Coronary artery (tissue), 2 donors: Measurements from ENCODE around the gene SIRPA.

Experiments
- DNase-seq: peaks from one replicate; pipeline ENCODE4 v3.0.0-alpha.2; 2017; ENCODE audit warnings: low spot score
- H3K27ac ChIP-seq, 2 donors: fragments of 200-600 bp; sonication (generic); one replicate each; pipeline ENCODE4 v1.5.1; 2016 to 2019
- H3K4me3 ChIP-seq: fragments of 200-600 bp; sonication (generic); 2 replicates; pipeline ENCODE4 v1.5.1; 2016; ENCODE audit warnings: mild to moderate bottlenecking, moderate library complexity
- TF ChIP-seq, protein P1 (sequence below): fragments of 200-600 bp; sonication (generic); IDR thresholded peaks from one replicate; pipeline ENCODE4 v1.5.1; 2019; ENCODE audit warnings: antibody characterized with exemption

SIRPA gene

GRCh38 chr20:1928782-1929181 is 33.6 kb downstream of the SIRPA start:
- H3K27ac ChIP-seq: no peak overlapping the region

GRCh38 chr20:1929460-1929859 is 34.3 kb downstream of the SIRPA start:
- DNase-seq: no peak
- TF ChIP-seq, protein P1, sequence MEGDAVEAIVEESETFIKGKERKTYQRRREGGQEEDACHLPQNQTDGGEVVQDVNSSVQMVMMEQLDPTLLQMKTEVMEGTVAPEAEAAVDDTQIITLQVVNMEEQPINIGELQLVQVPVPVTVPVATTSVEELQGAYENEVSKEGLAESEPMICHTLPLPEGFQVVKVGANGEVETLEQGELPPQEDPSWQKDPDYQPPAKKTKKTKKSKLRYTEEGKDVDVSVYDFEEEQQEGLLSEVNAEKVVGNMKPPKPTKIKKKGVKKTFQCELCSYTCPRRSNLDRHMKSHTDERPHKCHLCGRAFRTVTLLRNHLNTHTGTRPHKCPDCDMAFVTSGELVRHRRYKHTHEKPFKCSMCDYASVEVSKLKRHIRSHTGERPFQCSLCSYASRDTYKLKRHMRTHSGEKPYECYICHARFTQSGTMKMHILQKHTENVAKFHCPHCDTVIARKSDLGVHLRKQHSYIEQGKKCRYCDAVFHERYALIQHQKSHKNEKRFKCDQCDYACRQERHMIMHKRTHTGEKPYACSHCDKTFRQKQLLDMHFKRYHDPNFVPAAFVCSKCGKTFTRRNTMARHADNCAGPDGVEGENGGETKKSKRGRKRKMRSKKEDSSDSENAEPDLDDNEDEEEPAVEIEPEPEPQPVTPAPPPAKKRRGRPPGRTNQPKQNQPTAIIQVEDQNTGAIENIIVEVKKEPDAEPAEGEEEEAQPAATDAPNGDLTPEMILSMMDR: no peak
- Histone ChIP-seq H3K4me3 (no peak overlapping the region), H3K27ac (no peak overlapping the region)

More at GRCh38 chr20:1928782-1929181, 33.6 kb downstream of the SIRPA start:
- TF ChIP-seq, protein P1: no peak
- no peak overlapping the region for H3K4me3 ChIP-seq
- no peak for DNase-seq

GRCh38 chr20:1930165-1930564 is 35.0 kb downstream of the SIRPA start:
- TF ChIP-seq, protein P1: no peak
- no peak for DNase-seq
- no peak overlapping the region for H3K27ac ChIP-seq
- H3K4me3 ChIP-seq: no peak overlapping the region

- DNase-seq: no peak
- no peak overlapping the region for H3K27ac ChIP-seq
- TF ChIP-seq, protein P1: no peak
- H3K4me3 ChIP-seq: no peak overlapping the region
These were observed 36.6 kb downstream of the SIRPA start for GRCh38 chr20:1931830-1932229.

- no peak for DNase-seq
- Histone ChIP-seq H3K4me3 (no peak overlapping the region), H3K27ac (peak overlapping the region in 1 of 2 donors; percentile 3)
- TF ChIP-seq, protein P1: no peak
These were observed 37.8 kb downstream of the SIRPA start for GRCh38 chr20:1932971-1933370.

DNA sequence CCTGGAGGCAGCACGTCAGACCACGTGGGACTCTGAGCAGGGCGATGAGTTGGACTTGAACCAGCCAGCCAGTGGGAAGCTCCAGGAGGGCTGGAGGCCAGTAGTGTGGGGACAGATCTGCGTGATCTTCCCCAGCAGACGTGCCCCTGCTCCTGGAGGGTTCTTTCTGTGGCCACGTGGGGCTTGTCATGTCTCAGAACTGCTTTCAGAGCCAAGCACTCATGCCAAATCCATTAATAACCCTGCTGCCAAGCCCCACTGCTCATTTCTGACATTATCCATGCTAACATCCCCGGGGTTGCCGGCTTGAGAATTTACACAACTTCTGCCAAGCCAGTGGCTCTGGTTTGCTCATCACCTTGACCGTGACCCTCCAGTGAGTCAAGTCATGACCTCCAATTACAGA is 38.3 kb downstream of the SIRPA start:
- TF ChIP-seq, protein P1: no peak
- peak; percentile 81 for DNase-seq
- peak overlapping the region in 1 of 2 donors; percentile 3 for H3K27ac ChIP-seq
- no peak overlapping the region for H3K4me3 ChIP-seq

- DNase-seq: no peak
- TF ChIP-seq, protein P1: no peak
- H3K4me3 ChIP-seq: peak overlapping the region; percentile 5
- H3K27ac ChIP-seq: peak overlapping the region; percentile 60 to 84
These were observed 38.9 kb downstream of the SIRPA start for GRCh38 chr20:1934156-1934555.
